GM21367 (cell line): ENCODE data around the gene AUP1.
A peak's percentile ranks its signal among the peaks of the same experiment; 100 is the strongest.
"Not testable (repeated sequence)": the region's sequence is repeated elsewhere in the genome, so short reads cannot be mapped to it uniquely, and the experiment has no call there.

Experiments used
- ATAC-seq: cut with Tn5 transposase; IDR thresholded peaks from one replicate; pipeline ENCODE4 v1.9.1; 2021; ENCODE audit not compliant: unreplicated experiment

AUP1 gene, protein sequence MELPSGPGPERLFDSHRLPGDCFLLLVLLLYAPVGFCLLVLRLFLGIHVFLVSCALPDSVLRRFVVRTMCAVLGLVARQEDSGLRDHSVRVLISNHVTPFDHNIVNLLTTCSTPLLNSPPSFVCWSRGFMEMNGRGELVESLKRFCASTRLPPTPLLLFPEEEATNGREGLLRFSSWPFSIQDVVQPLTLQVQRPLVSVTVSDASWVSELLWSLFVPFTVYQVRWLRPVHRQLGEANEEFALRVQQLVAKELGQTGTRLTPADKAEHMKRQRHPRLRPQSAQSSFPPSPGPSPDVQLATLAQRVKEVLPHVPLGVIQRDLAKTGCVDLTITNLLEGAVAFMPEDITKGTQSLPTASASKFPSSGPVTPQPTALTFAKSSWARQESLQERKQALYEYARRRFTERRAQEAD

DNA sequence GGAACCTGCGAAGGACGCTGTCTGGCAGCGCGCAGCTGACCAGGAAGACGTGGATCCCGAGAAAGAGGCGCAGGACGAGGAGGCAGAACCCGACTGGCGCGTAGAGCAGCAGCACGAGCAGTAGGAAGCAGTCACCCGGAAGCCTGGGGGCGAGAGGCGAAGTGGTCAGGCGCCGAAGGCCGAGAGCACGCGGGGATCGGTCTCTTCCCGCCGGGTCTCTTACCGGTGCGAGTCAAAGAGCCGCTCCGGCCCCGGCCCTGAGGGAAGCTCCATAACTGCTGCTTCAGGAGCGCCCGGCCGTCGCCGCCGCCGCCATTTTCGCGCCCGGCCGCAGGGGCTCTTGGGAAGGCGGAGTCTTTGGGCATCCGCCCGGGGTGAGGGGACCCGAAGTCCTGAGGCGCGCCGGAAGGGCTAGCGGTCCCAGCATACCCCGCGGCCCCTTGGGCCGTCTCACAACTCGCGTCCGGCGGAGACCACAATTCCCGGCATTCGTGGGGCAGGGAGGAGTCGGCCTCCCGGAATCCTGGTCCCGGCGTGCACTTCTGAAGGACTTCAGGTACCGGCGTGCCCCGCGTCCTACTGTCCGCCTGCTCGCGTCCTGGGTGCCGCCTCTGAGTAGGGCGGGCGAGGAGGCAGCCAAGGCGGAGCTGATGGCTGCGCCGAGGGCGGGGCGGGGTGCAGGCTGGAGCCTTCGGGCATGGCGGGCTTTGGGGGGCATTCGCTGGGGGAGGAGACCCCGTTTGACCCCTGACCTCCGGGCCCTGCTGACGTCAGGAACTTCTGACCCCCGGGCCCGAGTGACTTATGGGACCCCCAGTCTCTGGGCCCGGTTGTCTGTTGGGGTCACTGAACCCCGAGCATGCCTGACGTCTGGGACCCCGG lies at the start of gene AUP1, which contains the start of gene HTRA2:
Gene AUP1, minus strand, starts transcription at position 350 of the 882 bp plus-strand sequence. Its CDS starts 77 bp downstream, at position 273.
Gene HTRA2, plus strand, starts transcription at position 577 of the 882 bp plus-strand sequence. Its CDS starts 74 bp downstream, at position 651.
- peak; percentile 73 for ATAC-seq

DNA sequence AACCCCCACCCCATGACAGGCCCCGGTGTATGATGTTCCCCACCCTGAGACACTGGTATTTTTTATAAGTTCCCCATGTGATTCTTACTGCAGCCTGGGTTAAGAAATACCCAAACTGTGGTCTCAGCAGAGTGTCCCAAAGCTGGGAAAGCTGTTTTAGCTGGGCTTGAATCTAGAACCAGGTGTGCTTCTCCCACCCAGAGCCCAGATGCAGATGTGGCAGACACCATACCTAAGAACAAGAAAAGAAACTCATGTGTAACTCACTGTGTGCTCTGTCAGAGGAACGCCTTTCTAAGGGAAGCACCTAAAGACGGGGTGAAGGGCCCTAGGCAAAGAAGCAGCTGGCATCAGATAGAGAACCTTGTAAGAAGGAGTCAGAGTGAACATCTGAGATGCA lies 48.9 kb upstream of the AUP1 start:
- peak; percentile 27 for ATAC-seq

DNA sequence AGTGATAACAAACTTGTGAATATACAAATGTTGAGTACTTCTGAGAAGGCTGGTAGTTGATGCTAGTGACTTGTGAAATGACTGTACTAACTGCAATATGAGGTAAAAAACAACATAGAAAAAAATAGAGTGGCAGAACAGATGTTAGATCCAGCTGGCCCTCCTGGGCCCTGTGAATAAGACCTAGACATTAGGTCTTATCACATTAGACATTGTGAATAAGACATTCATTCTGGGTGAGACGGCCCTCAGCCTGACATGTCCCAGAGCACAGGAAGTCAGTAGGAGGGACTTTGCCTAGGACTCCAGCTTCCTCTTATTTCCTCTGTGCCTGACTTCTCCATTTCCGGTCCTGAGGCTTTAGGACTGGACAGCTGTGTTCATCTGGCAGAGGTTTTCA lies 47.9 kb upstream of the AUP1 start:
- ATAC-seq: no peak

DNA sequence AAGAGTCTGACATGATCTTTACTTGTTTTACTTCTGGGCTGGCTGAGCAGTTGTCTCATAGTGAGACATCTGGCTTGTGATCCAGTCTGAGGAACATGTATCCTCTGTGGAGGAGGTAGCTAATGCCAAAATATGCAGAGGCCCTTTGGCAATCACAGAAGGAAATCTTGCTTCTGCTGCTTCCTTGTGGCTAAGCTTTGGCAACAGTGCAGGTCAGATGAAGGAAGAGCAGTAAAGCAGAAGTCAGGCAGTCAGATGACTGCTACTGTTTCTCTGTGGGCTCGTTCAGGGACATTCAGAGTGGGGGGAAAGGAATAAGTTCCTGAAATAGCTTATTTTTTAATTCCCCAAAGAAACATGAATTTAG lies 47.3 kb upstream of the AUP1 start:
- no peak for ATAC-seq

DNA sequence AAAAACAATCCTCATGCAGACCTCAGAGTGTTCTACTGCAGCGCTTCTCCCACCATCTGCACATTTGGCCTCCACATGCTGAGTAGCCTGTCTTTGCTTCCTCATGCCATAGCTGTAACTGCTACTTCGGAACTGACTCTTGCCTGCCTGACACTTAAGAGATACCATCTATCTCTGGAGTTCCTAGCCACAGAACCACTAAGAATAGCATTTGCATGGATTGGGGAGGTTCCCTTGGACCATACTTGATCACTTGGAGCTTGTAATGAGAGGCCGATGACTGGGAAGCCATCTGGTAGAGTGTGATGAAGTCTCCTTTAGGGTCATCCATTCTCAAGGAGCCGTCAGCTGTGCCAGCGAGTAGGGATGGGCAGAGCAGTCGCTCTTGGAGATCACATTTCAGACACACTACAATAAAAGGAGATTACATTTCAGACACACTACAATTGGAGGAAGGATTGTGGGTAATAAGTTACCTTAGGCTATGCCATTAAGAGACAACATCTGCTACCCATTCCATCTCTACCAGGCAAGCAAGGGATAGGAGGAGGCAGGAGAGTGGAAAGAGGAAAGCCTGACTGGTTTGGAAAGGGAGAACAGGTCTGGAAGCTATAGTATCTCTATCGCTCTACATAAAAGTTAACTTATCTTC lies 46.8 kb upstream of the AUP1 start:
- ATAC-seq: no peak

DNA sequence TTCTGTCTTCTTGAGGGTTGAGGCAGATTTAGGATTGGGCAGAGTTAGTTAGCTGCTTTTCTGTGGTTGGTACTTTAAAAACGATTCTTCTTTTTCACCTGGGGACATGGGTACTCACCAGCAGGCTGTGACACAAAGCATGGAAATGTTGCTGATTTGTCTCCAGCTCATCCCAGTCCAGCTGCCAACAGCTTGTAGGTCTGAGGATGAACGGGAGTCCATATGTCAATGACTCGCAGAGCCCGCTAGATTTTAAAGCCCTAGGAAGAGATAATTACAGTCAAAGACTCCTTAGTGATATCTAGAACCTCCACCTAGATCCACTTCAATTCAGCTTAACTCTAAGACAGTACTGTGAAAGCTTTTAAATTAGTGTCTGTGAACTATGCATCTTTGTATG lies 45.8 kb upstream of the AUP1 start:
- no peak for ATAC-seq

DNA sequence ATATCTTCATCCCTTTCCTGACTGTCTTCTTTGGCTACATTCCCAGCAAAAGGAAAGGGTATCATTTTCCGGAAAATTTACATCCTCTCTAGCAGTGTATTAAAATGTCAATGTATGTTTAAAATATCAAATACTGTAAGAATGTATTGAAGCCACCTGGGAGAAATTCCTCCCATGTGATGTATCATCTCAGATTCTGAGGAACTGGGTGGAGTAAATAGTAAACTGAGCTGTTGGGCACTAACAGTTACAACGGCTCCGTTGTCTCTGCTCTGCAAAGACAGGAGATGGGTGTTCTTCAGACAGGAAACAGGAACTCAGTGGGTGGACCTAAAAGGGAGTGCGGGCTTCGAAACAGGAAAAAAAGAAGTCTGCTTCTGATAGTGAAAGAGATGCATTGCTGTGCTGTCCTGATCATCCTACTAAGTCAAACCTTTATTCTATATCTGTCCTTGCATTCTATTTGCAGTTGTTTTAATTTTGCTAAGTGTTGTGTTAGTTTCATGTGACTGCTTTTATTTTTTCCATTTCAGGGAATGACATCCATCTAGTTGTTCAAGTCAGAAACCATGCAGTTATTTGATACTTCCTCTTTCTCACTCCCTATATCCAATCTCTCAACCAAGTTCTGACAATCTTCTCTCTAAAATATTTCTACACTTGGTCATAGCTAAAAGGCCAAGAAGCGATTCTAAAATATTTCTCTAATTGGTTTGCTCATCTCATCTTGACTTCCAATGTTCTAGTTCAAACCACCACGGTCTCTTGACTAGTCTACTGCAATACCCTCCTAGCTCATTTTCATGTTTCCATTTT lies 44.4 kb upstream of the AUP1 start:
- ATAC-seq: peak; percentile 42

DNA sequence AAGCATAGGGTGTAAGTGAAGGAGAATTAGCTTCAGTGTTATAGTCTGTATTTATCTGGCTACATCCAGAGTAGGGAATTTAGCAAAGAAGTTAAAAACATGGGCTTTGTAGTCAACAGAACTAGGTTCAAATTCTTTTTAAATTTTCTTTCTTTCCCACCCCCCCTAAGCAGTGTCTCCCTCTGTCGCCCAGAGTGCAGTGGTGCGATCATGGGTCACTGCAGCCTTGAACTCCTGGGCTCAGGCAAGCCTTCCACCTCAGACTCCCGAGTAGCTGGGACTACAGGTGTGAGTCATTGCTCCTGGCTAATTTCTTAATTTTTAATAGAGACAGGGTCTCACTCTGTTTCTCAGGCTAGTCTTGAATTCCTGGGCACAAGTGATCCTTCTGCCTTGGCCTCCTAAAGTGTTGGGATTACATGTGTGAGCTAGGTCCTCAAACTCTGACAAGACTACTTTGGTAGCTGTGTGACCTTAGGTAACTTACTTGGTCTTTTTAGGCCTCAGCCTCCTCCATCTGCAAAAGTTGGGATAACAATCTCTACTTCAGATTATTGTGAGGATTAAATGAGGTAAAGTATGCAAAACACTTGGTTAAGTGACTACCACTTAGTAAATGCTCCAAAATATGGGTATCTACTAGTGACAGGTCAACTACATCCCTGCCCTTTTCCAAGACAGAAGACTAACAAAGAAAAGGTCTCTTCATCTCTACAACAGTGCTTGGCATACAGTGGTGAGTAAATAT lies 42.8 kb upstream of the AUP1 start:
- ATAC-seq: no peak

DNA sequence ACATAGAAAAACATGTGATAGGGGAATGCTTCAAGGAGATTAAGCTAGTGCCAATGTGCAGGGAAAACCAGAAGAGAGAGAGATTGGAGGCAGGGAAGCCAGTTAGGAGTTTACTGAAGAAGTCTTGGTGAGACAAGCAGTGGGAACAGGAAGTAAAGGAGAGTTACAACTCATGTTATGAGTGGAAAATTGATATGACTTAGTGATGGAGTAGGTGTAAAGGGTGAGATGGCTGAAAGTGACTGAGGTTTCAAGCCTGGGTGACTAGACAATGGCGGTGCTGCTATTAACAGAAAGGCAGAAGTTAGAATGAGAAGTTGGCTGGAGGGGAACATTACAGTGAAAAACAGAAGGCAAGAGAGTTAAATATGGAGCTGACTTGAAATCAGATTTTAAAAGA lies 41.6 kb upstream of the AUP1 start:
- ATAC-seq: peak; percentile 63

DNA sequence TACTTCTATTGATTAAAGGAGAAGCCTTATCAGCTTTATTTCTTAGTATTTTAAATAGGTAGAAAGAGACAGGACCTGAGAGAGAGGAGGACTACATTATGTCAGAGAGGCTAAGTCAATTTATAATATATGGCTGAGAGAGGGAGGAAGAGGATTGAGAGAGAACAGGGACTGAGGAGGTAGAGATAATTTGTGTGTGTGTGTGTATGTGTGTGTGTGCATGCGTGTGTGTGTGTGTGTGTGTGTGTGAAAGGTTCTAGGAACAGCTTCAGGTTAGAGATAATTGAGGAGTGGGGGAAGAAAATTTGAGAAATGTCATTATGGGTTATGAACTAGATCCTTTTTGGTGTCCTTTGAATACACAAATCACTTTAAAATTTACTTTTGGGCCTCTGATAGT lies 40.2 kb upstream of the AUP1 start:
- no peak for ATAC-seq

DNA sequence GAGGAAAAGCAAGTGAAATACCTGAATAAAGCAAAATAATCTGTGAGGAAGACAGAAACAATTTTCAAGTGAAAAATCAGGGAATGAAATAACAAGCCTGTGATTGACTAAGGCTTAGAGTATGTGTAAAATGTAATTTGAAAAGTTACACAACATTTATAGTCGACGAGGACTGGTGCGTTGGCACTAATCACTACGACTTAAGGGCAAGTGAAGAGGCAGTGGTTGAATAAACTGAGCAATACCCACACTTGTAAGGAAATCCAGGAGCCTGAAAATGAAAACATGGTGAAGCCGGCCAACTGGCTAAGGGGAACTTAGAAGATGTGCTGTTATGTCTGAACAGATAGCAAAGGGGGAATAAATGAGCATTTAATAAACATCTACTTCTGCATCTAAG lies 38.4 kb upstream of the AUP1 start:
- no peak for ATAC-seq

DNA sequence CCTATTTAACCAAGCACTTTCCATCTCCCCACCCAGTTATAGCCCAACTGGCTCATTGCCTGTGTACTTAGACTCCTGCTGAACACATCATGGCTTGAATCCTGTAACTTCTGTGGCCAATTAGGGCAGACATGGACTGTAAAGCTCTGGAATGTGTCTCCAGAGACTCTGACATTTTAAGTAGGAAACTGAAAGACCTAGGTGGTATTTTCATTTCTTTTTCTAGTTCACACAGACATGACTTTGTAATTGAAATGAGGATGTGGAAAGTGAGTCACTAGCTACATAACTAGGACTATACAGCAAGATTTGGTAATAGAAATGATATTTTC lies 37.2 kb upstream of the AUP1 start:
- no peak for ATAC-seq

DNA sequence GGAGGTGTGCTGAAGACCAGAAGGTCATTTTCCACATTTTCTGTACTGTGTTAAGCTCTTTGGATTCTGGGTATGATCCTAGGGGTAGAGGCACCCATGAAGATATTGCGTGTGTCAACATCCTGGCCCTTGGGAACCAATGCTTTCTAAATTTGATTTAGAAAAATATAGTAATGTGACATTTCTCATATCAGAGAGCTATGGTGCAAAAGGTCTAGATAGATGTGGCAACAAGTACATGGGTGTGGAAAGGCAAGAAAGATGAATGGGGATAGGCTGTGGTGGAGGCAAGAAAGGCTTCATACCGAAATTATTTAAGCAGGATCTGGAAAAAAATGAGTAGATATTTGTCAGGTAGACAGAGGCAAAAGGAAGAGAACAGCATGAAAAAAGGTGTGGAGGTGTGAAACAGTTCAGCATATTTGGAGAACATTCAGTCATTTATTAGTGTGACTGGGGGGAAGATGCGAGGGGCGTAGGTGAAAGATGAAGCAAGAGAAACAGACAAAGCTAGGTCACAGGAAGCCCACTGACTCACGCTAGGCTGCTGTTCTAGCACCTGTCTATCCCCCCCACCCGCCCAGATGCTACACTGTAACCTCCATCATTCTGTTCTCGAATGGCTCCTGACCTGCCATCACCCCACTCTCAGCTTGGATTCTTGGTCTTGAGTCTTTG lies 36.7 kb upstream of the AUP1 start:
- ATAC-seq: no peak

DNA sequence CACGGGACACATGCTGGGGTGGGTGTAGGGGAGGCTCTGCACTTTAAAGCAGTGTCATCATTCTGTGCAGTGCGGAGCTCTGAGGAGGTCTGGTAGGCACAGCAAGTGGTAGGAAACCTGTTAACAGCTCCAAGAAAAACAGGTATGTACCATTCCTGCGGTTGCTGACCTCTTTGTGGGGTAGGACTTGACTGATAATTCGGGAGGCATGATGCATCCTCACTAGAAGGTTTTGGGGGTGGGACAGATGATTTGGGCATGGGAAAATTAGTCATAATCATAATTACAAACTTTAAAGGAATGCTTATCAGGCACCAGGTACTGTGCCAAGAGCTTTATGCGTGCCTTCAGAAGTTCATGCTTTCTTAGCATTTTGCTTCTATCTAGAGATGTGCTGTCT lies 34.7 kb upstream of the AUP1 start:
- no peak for ATAC-seq

DNA sequence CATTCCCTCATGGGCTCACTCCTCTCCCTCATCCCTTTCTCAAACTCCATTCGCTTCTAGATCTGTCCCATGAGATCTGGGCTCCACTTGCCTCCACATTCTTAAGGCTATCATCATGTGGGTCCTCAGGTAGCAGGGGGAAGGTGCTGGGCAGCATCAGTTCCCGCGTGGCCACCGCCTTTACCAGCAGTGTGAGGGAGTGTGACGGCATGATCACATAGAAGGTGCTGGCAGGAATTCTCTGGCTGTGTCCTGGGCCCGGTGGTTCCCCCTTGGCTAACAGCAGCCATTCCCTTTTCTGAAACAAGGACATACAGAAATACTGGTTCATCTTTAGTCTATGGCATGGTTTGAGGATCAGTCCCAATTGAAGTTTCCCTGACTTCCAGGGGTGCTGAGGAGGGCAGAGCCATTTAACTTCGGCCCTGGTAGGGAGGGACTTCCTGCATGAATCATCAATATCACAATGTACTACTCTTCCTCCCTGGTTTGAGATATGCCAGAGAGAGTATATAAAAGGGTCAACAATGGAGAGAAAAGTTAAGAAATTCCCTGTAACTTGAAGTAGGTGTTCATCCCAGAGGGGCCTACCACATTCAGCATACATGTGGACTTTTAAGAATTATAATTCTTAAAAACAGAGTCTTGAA lies 32.7 kb upstream of the AUP1 start:
- ATAC-seq: no peak

DNA sequence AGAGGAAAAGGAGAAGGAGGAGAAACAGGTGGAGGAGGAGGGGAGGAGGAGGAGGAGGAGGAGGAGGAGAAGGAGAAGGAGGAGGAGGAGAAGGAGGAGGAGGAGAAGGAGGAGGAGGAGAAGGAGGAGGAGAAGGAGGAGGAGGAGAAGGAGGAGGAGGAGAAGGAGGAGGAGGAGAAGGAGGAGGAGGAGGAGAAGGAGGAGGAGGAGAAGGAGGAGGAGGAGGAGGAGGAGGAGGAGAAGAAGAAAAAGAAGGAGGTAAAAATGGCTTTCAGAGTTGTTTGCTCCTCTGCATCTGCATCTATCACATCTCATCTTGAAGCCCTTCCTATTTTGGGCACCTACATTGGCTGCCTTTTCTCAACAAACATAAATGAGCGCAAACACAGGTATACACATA lies 31.5 kb upstream of the AUP1 start:
- not testable (repeated sequence) for ATAC-seq

DNA sequence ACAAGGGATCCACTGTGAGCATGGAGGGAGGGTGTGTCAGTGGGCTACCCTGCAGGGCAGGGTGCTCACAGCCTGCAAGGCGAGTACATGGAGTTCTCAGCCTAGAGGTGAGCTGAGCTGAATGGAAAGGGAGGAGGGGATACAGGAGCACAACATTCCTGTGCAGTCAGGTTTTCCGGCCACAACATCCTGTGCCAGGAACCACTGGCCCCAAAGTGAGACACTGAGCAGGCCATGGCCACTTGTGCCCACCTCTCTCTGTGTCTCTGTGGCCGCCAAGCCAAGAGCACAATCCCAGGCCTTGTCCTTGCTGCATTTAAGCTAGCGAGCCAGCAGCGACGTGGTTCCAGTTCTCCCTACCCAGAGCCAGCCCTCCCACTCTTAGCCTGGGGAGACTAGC lies 31.1 kb upstream of the AUP1 start:
- no peak for ATAC-seq

DNA sequence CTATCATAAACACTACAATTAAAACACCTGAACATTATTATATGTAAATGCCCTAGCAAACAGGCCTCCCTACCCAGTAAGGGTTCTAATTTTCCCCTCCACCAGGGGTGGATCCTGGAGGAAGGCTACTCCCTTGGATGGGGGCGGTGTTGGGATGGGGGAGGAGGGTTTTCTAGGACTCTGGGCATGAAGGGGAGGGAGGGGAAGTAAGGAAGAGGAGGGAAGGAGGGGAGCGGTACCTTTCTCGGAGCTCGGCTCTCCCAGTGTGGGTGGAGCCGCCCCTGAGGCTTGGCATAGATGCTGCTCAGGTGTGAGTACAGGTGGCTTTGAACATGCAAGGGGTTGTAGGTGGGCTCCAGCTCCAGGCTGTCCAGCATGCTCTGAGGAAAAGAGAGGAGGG lies 30.4 kb upstream of the AUP1 start:
- ATAC-seq: no peak
